GM12891 (cell line): Measurements from ENCODE around the gene ASTL.
A peak's percentile ranks its signal among the peaks of the same experiment; 100 is the strongest.

ENCODE experiments used
- DNase-seq: peaks from one replicate; pipeline ENCODE4 v3.0.0; 2011; ENCODE audit warnings: low spot score; ENCODE audit not compliant: insufficient read length
- FAIRE-seq: peaks from 2 replicates; lab custom pipeline; 2011; peaks lifted over from hg19 to GRCh38; lab: Jason Lieb, UNC
- PAX5 ChIP-seq: IDR thresholded peaks from 2 replicates; pipeline ENCODE4 v1.6.1; 2011; ENCODE audit warnings: low read length, moderate library complexity, mild to moderate bottlenecking; ENCODE audit not compliant: insufficient read depth, severe bottlenecking
- POLR2A ChIP-seq: IDR thresholded peaks from 2 replicates; pipeline ENCODE4 v1.6.1; 2011; ENCODE audit warnings: low read depth, low read length, control low read depth
- POLR2AphosphoS5 ChIP-seq: IDR thresholded peaks from 2 replicates; pipeline ENCODE4 v1.6.1; 2011; ENCODE audit warnings: low read depth, low read length, control low read depth
- POU2F2 ChIP-seq: IDR thresholded peaks from 2 replicates; pipeline ENCODE4 v1.6.1; 2011; ENCODE audit warnings: low read depth, mild to moderate bottlenecking, control low read depth, low read length, moderate library complexity
- SPI1 ChIP-seq: IDR thresholded peaks from 2 replicates; pipeline ENCODE4 v1.6.1; 2011; ENCODE audit warnings: low read depth, low read length, control low read depth
- TAF1 ChIP-seq: IDR thresholded peaks from 2 replicates; pipeline ENCODE4 v1.6.1; 2011; ENCODE audit warnings: low read depth, low read length, control low read depth

Gene ASTL

DNA sequence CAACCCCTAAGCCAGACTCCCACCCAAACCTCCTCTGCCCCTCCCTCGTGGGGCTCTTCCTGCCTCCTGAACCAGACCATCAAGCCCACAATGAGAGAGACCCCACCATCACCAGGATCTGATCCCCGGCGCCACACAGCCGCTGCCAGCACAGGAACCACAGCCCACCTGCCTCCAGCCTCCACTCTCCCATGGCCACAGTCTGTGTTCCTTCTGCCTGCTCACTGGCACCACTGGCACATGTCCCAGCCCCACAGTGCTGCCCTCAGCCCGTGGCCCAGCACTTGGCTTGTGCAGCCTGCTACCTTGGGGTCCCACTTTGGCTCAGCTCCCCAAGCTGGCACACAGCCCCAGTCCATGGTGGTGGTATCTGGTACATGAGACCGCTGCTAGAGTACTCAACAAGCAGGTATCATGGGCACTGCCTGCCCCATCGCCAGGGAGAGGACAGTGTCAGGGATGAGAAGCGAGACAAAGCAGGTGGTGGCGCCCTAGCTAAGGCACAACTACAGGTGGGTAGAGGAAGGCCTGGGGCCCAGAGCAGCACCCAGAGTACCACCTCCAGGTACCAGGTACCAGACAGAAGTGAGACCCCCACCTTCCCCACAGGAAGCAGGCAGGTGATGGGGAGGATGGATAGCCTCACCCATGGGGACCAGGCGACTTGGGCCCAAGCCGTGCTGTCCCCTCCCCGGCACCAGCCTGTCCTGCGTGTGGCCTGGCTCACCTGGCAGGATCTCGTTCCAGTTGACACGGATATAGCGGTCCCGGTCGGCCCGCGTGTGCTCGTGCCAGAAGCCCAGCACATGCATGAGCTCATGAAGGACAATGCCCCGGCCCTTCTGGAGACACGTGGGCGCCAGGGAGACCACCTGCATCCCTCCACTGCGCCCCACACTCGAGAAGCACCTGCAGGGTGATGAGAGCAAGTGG lies 6.2 kb downstream of the ASTL start:
- TF ChIP-seq POU2F2 (no peak), SPI1 (no peak), POLR2A (no peak), PAX5 (no peak), TAF1 (no peak), POLR2AphosphoS5 (no peak)
- no peak for DNase-seq
- FAIRE-seq: no peak

DNA sequence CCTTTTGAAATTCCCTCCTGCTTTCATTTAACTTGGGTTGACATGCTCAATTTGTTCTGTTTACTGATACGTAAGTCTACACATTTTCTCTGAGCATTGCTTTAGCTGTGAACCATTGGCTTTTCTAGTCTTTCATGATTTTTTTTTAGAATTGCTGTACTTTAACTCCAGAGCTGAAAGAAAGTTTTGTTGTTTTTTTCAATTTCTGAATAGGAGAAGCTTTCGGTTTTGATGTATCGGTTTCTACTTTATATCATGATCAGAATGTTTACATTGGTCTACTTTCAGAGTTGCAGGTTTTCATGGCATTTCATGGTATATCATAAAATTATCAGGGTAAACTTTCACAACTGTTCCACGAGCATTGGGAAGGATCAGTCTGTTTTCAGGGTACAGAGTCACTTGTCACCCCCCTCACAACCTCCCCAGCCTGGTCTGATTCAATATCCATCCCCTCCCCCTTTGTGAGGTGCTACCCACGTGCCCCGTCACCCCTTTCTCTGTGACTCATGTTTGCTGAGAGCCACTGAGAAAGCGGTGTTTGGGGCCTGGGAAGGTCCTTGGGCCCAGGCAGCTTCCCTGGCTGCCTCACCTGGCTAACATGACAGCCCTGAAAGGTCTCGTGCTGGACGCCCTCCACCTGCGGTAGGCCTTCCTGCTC lies 7.0 kb downstream of the ASTL start:
- DNase-seq: no peak
- peak; percentile 9 for FAIRE-seq
- no peak for TF ChIP-seq POLR2AphosphoS5
- no peak for TF ChIP-seq POLR2A
- TF ChIP-seq SPI1: no peak
- TF ChIP-seq PAX5: no peak
- no peak for TF ChIP-seq POU2F2
- no peak for TF ChIP-seq TAF1

- FAIRE-seq (no peak), DNase-seq (no peak)
- TF ChIP-seq PAX5: no peak
- no peak for TF ChIP-seq TAF1
- no peak for TF ChIP-seq POU2F2
- no peak for TF ChIP-seq POLR2AphosphoS5
- no peak for TF ChIP-seq SPI1
- TF ChIP-seq POLR2A: no peak
These were observed 7.8 kb downstream of the ASTL start for GRCh38 chr2:96130483-96130882.

DNA sequence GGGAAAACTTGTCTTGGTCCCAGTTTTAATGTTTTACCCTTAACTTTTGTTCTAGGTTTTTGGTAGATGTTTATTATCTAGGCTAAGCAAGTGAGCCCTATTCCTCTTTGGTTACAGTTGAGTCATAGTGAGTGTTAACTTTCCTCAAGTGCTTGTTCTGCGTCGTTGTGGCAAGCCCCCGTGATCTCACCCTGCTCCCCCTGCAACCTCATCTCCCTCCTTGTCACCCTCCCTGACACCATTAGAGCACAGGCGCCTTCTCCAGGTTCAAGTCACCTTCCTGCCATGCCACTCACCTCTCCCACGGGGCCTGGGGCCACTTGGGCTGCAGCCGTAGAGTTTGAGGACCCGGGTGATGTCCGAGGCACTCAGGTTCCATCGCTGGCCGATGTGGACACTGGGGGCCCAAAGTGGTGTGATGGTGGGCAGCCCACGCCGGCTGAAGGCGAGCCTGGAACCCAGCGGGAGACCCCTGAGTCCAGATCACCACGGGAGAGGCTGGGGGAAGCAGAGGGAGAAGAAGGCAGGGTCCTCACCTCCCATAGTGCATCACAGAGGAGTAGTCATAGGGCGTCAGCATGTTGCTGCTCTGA lies 8.7 kb downstream of the ASTL start:
- FAIRE-seq (no peak), DNase-seq (no peak)
- TF ChIP-seq TAF1: no peak
- no peak for TF ChIP-seq POLR2AphosphoS5
- no peak for TF ChIP-seq SPI1
- TF ChIP-seq POU2F2: no peak
- TF ChIP-seq POLR2A: no peak
- no peak for TF ChIP-seq PAX5

DNA sequence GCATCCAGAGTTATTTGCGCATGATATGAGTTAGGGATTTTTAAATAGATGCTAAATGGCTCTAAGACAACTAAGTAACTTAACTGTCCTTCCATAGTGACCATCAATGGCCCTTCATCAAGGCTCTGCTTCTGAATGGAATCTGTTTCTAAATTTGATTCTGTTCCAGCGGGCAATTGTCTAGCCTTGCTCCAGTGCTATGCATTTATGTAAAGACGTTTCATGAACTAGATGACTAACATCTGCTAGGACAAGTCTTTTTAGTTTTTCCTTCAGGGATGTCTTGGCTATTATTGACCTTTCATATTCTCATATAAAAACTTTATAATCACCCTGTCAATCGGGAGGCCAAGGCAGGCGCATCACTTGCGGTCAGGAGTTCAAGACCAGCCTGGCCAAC lies 9.8 kb downstream of the ASTL start:
- DNase-seq: no peak
- TF ChIP-seq POLR2AphosphoS5 (no peak), SPI1 (no peak), POU2F2 (no peak), PAX5 (no peak), TAF1 (no peak), POLR2A (no peak)

DNA sequence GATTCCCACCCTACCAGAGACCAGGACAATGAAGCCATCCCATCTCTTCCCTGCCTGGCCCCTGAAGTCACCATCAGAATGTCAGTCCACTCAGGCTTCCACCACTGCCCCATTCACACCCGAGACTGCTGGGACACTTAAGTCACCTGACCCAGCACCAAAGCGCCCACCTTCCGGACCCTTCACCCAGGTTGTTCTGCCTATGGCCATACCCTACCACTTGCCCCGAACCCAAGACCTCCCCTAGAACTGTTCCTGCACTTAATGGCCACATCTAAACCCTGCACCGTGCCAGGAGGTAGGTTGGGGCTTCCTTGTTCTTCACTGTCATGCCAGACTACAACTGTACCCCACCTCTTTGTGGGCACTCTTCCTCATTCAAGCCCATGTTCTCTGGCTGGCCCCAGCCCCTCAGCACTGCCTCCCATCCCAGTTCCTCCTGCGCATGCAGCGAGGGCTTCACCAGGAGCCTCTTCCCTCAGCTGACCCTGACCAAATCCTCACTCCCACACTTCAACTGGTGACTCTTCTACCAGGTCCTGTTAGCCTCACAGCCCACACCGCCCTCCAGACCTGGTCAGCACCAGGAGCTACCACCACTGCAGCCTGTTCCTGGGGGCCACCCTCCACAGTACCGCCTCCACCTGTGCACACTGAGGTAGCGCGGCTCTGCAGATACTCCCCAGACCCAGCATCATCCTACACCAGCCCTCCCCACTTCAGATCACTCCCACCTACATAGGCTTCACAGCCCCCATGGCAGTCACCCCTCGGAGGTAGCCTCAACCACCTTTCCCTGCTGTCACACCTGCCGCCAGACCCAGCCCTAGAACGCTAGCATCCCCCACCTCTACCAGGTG lies 13.7 kb downstream of the ASTL start:
- DNase-seq (no peak), FAIRE-seq (no peak)
- TF ChIP-seq POLR2AphosphoS5: no peak

More for the DNA sequence above, 9.8 kb downstream of the ASTL start:
- FAIRE-seq: no peak

- FAIRE-seq (no peak), DNase-seq (no peak)
- TF ChIP-seq POU2F2: no peak
These were observed 14.4 kb downstream of the ASTL start for GRCh38 chr2:96123936-96124335.

DNA sequence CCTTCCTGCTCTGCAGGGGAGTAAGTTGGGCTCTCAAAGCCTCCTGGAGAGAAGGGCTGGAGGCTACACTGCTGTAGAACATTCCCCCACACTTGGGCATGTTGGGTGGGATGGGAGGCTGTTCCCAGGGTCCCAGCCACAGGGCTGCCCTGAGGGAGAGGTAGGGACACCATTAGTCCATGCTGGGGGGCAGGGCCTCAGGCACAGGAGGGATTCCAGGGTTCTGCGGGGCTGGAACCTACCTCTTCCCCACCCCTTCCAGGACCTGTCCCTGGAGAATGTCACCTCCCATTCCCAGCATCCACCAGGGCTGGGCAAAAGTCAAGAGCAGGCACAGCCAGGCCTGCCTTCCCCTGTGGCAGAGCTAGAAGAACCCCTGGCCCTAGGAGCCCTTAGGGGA lies 15.0 kb downstream of the ASTL start:
- FAIRE-seq: no peak
- TF ChIP-seq SPI1 (no peak), TAF1 (no peak), POLR2AphosphoS5 (no peak), POLR2A (no peak), POU2F2 (no peak), PAX5 (no peak)
- DNase-seq: no peak

GRCh38 chr2:96122391-96122790 lies 15.9 kb downstream of the ASTL start:
- DNase-seq: no peak
- TF ChIP-seq SPI1 (no peak), POLR2AphosphoS5 (peak; percentile 57; the same call in 1 of the 2 replicates)
- no peak for FAIRE-seq
